GM06990 (cell line): ENCODE data around the gene SRL.

Experiments
- DNase-seq: peaks from one replicate; pipeline ENCODE4 v3.0.0-alpha.2; 2011; ENCODE audit not compliant: insufficient read length; ENCODE audit errors: extremely low read depth
- H3K27me3 ChIP-seq: replicated peaks from 2 replicates; pipeline ENCODE4 v1.6.0; 2011; ENCODE audit warnings: low read length; ENCODE audit not compliant: control insufficient read depth, insufficient read depth
- H3K36me3 ChIP-seq: 2 replicates; pipeline ENCODE4 v1.5.1; 2011; ENCODE audit warnings: low read length; ENCODE audit not compliant: control insufficient read depth, insufficient read depth
- H3K4me3 ChIP-seq: replicated peaks from 2 replicates; pipeline ENCODE4 v1.5.1; 2011; ENCODE audit warnings: low read depth, mild to moderate bottlenecking, control low read depth, low read length
- CTCF ChIP-seq: IDR thresholded peaks from 2 replicates; pipeline ENCODE4 v1.5.1; 2011; ENCODE audit warnings: low read length, control low read depth, mild to moderate bottlenecking, inconsistent platforms; ENCODE audit not compliant: insufficient read depth, poor library complexity, severe bottlenecking

SRL gene

GRCh38 chr16:4183237-4184037 lies 58.4 kb downstream of the SRL start:
- H3K36me3 ChIP-seq, result no peaks in the 10 kb centered on the region
- H3K4me3 ChIP-seq, result peak overlapping the region; percentile 73
- no peak for TF ChIP-seq CTCF
- DNase-seq, result peak; percentile 92
- no peaks in the 10 kb centered on the region for H3K27me3 ChIP-seq

- no peak for DNase-seq
- H3K4me3 ChIP-seq, result peak overlapping the region; percentile 73
- H3K36me3 ChIP-seq, result no peaks in the 10 kb centered on the region
- TF ChIP-seq CTCF, result no peak
- H3K27me3 ChIP-seq, result no peaks in the 10 kb centered on the region
These were observed 59.2 kb downstream of the SRL start for GRCh38 chr16:4182581-4183236.

- Histone ChIP-seq H3K4me3 (no peak overlapping the region), H3K36me3 (no peaks in the 10 kb centered on the region), H3K27me3 (no peaks in the 10 kb centered on the region)
- no peak for TF ChIP-seq CTCF
- DNase-seq, result no peak
These were observed 61.4 kb downstream of the SRL start for GRCh38 chr16:4180511-4180910.

GRCh38 chr16:4179763-4180260 lies 62.1 kb downstream of the SRL start:
- no peak for TF ChIP-seq CTCF

GRCh38 chr16:4179020-4179419 lies 62.9 kb downstream of the SRL start:
- Histone ChIP-seq H3K4me3 (no peak overlapping the region), H3K27me3 (no peaks in the 10 kb centered on the region), H3K36me3 (no peaks in the 10 kb centered on the region)
- DNase-seq, result no peak
- no peak for TF ChIP-seq CTCF

More at GRCh38 chr16:4179763-4180260, 62.1 kb downstream of the SRL start:
- Histone ChIP-seq H3K36me3 (no peaks in the 10 kb centered on the region), H3K4me3 (no peak overlapping the region), H3K27me3 (no peaks in the 10 kb centered on the region)
- no peak for DNase-seq
